Stimulated activated CD4-positive, alpha-beta T cell treated with anti-CD3 and anti-CD28 coated beads, Interleukin-15, amount 100 ng/mL, for 24 hours (primary cell): ENCODE data around the gene TOGARAM2.

ENCODE experiments used
- DNase-seq: peaks from one replicate; pipeline ENCODE4 v3.0.0-alpha.2; 2020

The TOGARAM2 gene

DNA sequence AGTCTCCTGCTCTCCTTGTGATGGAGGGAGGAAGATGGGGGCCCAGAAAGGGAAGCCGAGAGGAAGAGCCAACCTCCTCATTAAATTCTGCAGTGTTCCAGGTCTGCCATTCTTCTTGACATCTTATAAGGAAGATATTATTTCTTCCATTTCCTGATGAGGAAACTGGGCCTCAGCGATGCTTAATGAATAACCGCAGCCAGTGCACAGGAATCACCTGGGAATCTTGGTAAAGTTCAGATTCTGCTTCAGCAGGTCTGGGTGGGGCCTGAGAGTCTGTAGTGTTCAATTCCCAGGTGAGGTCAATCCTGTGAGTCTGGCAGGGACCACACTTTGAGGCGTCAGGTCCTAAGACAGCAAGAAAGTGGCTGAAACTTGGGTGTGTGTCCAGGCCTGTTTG, 75.9 kb downstream of the TOGARAM2 start:
- DNase-seq = no peak

DNA sequence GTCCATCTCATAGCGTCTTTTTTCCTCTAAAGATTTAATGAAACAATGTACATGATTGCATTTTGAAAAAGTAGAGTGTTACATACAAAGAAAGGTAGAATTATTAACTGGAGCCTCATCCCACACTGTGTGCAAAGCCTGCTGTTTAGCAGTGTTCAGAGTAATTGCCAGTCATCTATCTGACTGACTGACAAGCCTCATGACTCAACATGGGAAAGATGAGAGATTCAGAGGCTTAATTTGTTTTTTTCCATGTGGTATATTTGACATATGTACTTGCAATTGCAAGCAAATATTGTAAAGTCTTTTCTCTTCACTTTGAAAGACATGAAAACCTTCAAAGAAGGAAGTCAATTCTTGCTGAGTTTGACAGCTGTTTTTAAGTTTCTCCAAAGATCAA, 78.5 kb downstream of the TOGARAM2 start:
- no peak for DNase-seq

DNA sequence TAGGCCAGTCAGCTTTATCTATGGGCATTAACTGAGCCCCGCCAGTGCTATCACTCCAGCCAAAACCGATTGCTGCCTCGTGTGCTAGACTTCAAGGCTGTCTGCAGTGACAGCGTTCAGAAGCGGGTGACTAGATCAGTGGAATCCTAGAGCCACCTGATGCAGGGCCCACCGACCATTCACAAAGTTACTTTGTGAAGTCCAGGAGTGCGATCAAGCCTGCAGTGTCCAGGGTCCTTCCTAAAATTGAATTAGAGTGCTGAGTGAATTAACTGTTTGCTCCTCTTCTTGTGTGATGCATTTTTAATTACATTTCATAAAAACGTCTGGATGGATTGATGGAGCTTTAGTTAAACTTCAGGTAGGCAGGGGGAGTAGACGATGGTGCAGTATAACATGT, 79.3 kb downstream of the TOGARAM2 start:
- no peak for DNase-seq

DNA sequence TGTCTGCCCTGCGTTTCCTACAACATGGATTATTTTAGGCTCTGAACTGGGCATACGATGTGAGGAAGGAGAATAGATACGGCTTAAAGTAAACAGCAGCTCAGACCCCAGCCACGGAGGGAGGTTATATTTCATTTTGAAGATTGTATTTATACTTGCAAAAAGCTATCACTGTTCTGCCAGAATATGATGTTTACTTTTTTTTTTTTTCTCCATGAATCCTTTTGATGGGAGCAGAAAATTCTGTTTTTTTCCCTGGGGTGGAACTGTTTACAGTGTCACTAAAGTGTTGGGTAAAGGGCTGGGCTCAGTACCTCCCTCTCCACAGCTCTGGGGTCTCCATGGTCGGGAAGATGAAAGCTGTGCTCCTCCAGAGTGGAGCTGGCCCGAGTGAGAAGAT, 80.1 kb downstream of the TOGARAM2 start:
- DNase-seq = no peak

DNA sequence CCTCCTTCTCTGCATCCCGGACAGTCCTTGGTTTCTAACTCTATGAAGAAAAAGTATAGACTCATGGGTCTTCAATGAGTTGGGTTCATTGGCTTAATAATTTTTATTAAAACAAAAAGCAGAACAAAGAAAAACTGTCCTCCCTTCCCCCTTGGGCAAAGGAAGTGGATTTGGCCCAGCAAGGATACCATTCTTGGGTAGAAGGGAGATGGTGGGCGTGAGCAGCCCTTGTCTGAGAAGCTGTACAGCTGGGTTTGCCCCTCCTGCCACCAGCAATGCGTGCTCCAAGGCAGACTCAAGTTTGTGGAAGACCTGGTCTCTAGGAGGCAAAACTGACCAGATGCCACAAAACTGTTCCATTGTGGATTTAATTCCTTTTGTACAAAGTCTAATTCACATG, 80.5 kb downstream of the TOGARAM2 start:
- DNase-seq = no peak

DNA sequence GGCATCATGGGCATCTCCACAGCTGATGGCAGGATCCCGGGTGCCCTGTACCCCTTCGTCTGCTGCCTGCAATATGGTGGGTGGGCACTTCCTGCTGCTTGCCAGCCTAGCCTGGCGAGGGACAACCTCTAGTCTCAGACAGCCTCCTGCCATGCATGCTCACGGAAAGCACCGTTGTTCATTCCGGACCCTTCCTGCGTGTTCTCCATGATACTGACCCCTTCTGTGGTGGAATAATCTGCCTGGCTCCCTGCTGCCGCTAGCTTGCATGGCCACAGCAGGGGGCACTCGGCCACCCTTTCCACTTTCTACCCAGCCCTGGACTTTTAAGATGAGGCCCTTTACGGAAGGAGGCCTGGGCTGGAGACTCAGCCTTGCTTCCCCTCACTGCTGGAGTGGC, 81.3 kb downstream of the TOGARAM2 start:
- DNase-seq = no peak

DNA sequence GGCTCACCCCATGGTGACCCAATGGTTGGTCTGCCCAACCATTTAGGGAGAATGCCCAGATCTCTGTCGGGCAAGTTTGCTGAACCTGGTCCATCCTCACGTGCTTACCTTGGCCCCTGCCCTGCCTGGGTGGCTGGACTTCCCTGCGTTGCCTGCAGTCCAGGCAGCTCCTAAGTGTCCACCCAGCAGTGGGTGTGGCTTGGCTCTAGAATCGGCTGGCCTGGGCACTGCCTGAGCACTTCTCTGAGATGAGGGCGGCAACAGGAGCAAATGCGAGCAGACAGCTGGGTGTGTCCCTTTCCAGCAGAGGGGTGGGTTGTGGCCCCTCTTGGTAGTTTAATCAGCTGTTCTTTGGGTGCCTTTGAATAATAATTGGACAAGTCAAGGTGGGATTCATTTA, 82.0 kb downstream of the TOGARAM2 start:
- DNase-seq = no peak

DNA sequence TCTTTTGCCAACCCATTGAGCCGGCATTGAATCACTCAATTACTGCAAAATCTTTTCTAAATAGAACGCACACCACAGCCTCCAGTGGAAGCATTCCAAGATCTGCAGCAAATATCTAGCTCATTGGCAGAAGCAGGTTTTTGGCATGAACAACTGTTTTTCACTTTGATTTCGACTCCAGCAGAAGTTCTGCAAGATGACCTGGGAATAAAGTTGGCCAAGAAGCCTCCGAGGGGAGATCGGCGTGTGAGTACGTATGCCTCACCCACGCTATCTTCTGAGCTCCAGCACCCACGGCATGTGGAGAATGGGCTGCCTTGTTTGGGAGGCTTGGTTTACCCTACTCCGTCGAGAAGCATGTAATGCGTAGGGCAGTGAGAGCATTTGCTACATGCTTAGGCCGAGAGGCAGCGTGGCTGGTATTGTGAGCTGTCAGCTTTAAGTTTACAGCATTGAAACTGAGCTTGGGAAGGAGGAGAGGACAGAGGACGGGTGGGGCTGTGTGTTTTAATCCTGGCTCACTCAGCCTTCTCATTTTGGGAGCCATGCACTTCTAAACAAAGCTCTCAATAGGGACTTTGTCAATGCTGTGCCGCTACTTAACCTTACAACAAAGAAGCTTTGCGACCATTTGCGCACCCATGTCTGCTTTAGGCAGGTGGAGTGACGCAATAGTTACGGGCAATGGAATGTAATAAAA, 82.7 kb downstream of the TOGARAM2 start:
- DNase-seq = no peak

DNA sequence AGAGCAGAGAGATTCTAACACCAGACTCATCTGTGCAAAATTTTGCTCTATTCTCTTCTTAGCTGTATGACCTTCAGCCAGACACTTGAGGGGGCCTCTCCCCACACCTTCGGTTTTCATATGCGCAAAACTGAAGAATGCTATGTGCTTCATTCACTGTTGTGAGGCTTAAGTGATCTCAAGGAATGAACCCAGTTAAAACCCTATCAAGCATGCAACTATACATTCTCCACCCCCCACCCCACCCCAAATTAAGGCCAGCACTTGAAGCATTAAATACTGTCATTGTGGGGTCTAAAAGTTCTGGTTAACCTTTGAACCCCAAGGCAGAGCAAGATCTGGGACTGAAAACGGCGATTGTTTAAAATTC, 83.2 kb downstream of the TOGARAM2 start:
- DNase-seq = no peak

DNA sequence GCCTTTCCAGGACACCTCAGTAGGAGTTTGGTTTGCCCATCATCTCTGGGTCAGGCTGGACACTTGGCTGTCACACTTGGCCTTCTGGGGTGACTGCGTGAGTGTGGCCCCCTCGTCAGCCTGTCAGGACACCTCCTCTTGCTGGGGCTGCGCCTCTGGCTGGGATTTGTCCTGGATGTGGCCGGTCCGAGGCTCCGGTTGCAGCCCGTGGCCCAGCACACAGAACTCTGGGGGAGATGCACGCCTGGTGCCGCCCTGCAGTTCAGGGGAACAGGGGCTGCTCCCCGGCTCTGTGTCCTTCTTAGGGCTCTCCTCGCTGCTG, 83.6 kb downstream of the TOGARAM2 start:
- no peak for DNase-seq

DNA sequence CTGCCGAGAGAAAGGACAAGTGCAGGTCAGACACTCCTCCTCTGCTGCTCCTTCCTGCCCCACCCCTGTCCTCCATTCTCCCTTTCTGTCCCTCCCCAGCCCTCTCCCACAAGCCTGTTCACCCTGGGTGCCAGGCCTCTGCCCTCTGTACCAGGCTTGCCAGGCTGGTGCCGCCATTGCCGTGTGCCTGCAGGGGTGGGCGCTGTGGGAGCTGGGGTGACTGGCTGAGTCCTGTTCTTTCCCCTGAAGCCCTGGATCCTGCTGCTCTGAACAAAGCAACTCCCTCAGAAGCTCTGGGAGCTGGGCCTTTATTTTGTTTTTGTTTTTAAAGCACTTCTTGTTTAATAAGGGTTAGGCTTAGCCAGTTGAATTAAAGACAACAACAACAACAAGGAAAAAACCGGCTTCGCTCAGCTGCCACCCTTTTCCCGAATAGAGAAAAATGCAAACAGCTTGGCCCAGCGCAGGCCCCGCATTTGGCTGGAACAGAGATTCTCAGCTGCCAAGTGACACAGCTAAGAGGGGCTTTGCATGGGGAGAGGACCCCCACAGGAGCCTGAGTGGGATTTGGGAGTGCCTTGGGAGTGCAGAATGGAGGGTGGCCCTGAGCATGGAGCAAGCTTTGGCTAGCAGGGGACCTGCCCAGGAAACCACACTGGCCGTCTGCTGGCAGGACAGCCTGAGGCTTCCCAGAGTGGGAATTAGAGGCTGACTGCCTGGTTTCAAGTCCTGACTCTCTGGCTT, 84.1 kb downstream of the TOGARAM2 start:
- DNase-seq = no peak

DNA sequence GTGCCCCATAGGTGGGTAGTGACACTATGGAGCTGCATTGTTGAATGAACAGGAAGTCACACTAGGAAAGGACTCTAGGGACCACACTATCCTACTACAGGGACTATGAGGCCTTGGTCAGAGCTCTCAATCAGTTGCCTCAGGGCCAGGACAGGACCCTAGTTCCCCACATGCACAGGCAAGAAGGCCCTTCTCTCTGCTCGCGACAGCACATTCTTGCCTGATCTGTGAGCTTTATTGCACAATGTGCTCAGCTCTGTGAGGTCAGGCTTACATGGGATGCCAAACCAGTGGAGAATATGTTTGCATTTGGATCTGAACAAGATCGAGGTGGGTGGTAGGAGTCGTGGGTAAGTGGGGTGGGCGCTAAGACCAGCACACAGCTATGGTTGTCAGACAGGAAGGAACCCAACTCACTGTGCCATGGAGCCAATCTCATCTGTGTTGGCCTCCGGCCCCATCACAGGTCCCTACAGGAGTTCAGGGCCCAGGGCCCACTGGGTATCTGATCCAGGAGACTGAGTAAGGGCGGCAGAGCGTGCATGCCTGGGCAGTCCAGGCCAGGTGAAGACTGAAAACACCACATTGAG, 85.3 kb downstream of the TOGARAM2 start:
- DNase-seq = no peak

DNA sequence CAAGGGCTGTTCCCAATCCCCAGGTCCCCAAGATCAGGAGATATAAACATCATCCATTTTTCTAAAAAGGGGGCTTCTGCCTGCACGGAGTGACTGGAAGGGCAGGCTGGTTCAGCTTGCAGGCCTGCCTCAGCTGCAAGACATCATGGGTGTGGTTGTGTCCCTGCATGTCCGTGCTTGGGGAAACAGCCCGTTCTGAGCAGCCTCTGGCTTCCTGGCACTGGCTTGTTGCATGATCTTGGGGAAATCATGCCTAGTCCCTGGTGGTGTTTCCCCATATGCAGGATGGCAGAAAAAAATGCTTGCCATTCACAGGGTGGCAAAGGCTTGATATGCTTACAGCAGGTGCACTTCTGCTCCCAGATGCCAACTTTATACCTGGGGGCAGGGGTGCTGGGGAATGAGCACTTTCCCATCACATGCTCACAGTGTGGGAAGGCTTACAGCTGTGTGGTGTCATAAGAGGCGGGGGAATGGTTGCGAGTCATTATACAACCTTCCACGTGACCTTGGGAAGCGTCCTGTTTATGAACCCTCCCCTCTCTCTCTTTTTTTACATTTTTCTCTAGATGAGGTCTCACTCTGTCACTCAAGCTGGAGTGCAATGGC, 86.0 kb downstream of the TOGARAM2 start:
- no peak for DNase-seq

DNA sequence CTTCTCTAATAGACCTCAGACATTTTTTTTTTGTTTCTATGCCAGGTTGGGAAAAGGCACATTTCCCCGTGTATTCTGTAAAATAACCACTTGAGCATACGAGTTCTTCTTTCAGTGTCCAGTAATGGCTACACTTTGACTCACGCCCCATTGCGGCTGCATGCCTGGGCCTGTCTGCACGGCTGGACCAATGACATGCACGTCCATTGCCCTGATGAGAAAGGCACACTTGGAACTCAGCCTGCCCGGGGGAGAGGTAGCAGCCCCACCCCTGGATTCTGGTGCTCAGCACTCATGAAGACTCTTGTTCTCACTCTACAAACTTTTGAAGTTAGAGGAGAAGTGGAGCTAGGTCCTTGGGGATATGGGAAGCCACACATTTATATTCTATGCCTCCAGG, 87.4 kb downstream of the TOGARAM2 start:
- no peak for DNase-seq

DNA sequence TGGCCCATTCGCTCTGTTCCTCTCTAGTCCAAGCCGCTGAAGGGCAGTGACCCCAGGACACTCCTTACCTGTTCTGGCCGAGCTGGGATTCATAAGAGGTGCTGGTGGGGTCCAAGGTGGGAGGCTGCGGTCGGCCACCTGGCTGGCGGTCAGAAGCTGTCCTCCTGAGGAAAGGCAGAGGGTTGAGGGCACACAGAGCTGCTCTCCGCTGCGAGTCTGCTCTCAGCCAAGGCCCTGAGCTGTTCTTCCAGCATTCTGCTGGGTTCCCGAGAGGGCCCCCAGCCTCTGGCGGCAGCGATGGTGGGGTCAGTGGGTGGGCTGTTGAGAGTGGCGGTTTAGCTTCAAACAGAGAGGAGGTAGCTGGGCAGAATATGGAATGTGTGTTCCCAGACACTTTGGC, 89.4 kb downstream of the TOGARAM2 start:
- no peak for DNase-seq

DNA sequence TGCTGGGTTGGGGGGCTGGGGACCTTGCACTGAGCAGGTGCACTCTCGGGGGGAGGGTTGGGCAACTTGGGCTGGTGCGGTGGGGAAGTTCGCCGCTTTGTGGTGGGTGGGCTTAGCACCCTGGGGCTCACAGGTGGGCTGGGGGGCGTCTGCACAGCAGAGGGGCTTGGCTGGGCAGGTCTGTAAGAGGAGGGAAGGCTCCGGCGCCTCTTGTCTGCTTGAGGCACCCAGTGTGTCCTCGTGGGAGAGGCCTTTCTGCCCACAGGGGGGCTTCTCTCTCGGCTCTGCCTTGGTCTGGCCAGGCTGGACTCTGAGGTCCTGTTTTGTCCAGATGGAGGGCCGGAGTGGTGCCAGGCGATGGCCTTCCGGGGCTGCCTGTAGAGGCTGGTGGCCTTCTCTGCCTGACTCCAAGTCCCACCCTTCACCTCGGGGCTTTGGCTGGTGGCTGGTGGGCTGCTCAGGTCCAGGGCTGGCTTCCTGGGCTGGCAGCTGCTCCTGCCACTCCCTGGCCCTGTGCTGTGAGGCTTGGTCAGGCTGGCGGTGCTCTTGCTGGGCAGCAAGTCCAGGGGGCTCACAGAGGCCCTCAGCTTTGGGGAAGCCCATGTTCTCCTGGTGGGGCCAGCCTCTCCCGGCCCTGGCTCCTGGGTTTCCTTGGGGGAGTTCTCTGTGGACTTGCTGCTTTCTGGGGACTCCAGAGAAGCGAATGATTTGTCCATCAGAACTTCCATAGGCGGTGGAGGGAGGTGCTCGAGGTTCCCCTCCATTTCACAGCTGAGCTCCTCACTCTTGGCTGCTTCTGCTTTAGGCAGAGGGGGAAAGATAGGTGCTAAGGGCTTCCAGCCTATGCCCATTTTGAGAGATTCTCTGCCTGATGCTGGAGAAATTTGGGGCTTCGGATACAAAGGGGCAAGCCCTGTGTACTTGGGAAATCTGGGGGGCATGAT, 90.2 kb downstream of the TOGARAM2 start:
- no peak for DNase-seq

DNA sequence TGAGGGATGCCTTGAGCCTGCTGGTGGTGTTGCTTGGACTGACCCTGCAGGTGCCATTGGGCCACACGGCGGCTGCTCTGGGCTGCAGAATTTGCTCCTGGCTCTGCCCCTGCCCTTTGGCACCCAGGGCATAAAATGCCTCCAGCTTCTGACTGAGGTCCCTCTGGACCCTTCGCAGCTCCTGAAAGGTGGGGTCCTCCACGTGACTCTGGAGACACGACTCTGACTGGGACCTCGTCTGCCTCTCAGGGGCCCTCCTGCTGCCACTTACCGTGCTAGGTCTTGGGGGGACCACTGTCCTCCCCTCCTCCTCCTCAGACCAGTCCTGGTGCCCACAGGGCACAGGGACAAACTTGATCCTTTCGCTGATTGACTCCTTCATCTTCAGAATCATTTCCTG, 91.2 kb downstream of the TOGARAM2 start:
- DNase-seq = no peak

DNA sequence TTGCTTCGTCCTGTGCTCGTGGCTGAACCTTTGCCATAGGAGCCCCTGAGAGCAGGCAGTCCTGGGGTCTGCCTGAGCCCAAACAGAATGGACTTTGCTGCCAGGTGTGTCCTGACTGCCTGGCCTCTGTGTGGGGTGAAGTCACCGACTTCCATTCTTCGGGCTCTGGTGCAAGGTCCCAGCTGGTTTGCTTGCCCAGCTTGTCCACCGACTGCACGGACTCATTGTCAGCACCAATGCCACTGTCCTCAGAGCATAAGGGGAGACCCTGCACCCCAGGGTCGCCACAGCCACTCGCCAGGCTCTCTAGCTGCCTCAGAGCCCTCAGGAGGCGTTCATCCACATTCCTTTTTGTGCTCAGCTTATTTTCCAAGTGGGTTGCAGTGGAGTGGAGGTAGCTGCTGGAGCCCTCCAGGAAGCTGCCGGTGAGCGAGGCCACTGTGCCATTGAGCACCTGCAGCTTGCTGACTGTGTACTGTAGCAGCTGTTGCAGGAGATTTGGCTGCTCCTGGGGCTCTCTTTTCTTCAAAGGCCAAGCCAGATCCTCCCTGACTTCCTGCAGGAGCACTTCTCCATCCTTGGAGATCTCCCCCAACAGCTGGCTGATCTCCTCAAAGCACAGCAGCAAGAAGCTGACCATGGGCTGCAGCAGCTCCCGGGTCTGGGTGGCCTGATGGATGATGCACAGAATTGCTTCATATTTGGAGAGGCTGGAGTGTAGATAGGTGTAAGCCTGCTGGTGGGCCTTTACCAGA, 92.0 kb downstream of the TOGARAM2 start:
- DNase-seq = no peak

DNA sequence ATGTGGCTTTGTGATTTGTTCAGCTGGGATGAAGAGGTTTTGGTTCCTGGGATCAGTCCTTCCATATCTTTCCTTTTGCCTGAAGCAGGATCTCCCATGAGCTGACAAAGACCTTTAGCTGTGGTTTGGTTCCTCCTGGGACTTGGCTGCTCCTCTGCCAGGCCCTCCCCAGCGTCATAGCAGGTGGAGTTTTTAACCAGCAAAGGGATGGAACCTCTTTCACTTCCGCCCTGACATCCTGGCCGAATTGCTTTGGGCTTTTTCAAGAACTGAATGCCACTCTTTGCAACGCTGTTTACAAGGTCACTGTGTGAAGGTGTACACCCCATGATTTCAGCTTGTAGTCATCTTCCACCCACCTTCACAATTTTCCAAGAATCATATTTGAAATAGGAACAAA, 92.8 kb downstream of the TOGARAM2 start:
- DNase-seq = no peak

DNA sequence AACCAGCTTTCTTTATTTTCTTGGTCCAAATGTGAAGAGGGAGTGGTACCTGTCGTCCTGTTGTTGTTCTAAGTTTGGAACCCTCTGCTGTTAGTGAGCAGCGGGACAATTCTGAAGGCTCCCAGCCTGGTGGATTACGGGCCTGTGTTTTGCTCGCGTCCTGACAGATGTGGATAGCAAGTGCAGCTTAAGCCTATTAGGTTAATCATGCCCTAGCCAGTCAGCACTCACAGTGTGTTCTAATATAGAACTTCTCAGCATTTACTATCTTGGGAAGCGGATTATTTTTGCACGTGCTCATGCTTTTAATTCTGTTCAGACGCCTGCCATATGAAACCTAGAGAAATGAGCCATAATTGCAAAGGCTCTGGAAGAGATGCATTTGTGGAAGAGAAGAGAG, 93.3 kb downstream of the TOGARAM2 start, which contains the start of gene PCARE:
TSS of gene PCARE (minus strand) at position 113 of the 400 bp plus-strand sequence. CDS start 262 bp downstream, outside the sequence.
- no peak for DNase-seq

DNA sequence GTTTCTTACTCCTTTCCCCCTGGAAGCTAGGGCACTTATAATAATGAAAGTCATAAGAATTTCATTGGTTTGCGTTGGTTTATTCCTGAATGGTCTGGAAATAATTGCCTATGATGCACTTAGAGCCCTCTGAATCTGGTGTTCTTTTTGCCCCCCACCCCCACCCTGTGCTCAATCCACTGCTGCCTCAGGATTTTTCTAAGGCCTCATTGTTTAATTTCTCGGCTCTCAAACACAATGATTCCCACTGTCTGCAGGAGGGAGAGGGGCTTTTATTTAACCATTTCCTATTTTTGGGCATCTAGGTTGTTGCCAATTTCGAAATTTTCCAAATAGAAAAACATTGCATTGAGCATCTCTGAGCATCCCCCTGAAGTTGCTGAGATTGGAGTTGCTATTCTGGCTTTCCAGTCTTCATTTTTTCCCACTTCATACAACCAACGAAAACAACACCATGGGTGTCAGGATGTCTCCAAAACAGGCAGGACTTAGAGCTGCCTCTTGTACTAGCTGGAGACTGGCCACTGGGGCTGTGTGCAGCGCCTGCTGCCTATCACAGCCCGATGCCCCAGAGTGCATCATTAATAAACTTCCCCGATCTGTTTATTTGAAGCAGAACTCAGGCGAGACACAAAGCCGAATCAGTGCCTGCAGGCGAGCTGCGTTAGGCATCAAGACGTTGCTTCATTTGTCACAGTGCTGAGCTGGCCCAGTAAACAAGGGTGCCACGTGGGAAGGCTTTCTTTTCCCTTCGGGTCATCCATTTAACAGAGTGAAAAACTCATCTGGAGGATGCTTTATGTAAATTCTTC, 95.0 kb downstream of the TOGARAM2 start:
- DNase-seq = no peak
